Measurements from ENCODE around the gene ZNF140. TPM values are rescaled to one million over a fixed set of nuclear protein-coding genes. Genes with fewer than 3 reads are reported as not detected.
A peak's percentile ranks its signal among the peaks of the same experiment; 100 is the strongest.

Gene ZNF140
- total and polyA plus RNA-seq, 2 of the 13 experiments (the other 11 are each of a cell fraction or from before 2014, with no cell fraction given), result 8.7 to 13.5 TPM

GRCh38 chr12:133037207-133038005 is 43.3 kb upstream of the ZNF140 start, which contains the start of gene ZNF84 (continued):
- TF ChIP-seq AKNA (CRISPR knock-in tag; IDR thresholded peaks at IDR 0.05; ENCODE audit: borderline replicate concordance), result no peak
- no peak for TF ChIP-seq DPF2 (CRISPR knock-in tag; IDR thresholded peaks at IDR 0.05; ENCODE audit: borderline replicate concordance, low read depth)
- 0 out of 2 replicates have a peak, but pooled peaks have one; percentile 67 for TF ChIP-seq TGIF2 (CRISPR knock-in tag; IDR thresholded peaks at IDR 0.05)
- peak; percentile 98 for TF ChIP-seq ZNF274 (CRISPR knock-in tag; IDR thresholded peaks at IDR 0.05)
- TF ChIP-seq NFAT5 (CRISPR knock-in tag; IDR thresholded peaks at IDR 0.05), result peak; percentile 83; the same call in 1 of the 2 replicates
- peak; percentile 84 for TF ChIP-seq ZNF639 (CRISPR knock-in tag; conservative IDR thresholded peaks at IDR 0.05)
- TF ChIP-seq NR1H2 (CRISPR knock-in tag; IDR thresholded peaks at IDR 0.05; ENCODE audit: borderline replicate concordance, low read depth), result no peak
- TF ChIP-seq ISX (CRISPR knock-in tag; conservative IDR thresholded peaks at IDR 0.05), result no peak
- peak; percentile 97 for TF ChIP-seq BRF2 (CRISPR knock-in tag; IDR thresholded peaks at IDR 0.05)
- TF ChIP-seq ZNF138 (CRISPR knock-in tag; IDR thresholded peaks at IDR 0.05; ENCODE audit: low read depth), result peak; percentile 74; the same call in 1 of the 2 replicates

Data from HepG2 (cell line).